NOMO-1 treated with DMSO at 0.1 percent for 48 hours (cell line): Measurements from ENCODE around the gene COG4.
"Not testable (repeated sequence)": the region's sequence is repeated elsewhere in the genome, so short reads cannot be mapped to it uniquely, and the experiment has no call there.

Source experiments
- DNase-seq: peaks from one replicate; lab custom pipeline; 2025; ENCODE audit not compliant: unreplicated experiment; lab: John Stamatoyannopoulos, UW

Gene COG4

GRCh38 chr16:70523076-70523742 is at the start of gene COG4:
TSS of gene COG4 (minus strand) at chr16:70523554. CDS start at chr16:70523543, 11 bp downstream.
- DNase-seq = peak; percentile 85

GRCh38 chr16:70572926-70573270 is 49.5 kb upstream of the COG4 start:
- DNase-seq = no peak

GRCh38 chr16:70572050-70572925 is 48.9 kb upstream of the COG4 start:
- no peak for DNase-seq

DNA sequence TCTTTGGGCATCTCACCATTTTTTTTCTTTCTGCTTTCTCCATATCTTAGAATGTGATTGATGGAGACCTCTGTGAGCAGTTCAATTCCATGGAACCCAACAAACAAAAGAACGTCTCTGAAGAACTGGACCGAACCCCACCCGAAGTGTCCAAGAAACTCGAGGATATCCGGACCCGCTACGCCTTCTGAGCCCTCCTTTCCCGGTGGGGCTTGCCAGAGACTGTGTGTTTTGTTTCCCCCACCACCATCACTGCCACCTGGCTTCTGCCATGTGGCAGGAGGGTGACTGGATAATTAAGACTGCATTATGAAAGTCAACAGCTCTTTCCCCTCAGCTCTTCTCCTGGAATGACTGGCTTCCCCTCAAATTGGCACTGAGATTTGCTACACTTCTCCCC is 48.3 kb upstream of the COG4 start:
- no peak for DNase-seq

GRCh38 chr16:70570967-70571570 is 47.7 kb upstream of the COG4 start:
- DNase-seq = no peak

- no peak for DNase-seq
Measured at GRCh38 chr16:70569752-70570151, 46.4 kb upstream of the COG4 start.

- DNase-seq = no peak
Measured at GRCh38 chr16:70568601-70569237, 45.4 kb upstream of the COG4 start.

DNA sequence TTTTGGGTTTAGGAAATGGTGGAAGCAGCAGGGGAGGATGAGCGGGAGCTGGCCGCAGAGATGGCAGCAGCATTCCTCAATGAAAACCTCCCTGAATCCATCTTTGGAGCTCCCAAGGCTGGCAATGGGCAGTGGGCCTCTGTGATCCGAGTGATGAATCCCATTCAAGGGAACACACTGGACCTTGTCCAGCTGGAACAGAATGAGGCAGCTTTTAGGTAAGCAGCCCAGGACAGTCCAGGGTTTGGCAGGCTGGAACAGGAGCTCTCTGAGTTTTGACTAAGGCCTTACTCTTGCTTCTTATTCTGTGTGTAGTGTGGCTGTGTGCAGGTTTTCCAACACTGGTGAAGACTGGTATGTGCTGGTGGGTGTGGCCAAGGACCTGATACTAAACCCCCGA is 41.7 kb upstream of the COG4 start:
- no peak for DNase-seq

DNA sequence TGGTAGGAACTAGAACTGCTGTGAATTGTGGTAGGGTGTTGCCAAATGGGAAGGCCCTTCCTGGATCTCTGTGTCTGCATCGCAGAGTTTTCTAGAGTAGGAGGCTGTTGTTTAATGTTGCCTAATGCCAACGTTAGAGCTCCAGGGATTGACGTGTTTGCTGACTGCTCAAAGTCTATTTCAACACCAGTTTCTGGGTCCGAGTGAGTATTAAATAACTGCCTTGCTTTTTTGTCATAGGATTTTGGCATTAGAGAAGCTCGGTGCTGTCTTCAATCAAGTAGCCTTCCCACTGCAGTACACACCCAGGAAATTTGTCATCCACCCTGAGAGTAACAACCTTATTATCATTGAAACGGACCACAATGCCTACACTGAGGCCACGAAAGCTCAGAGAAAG is 40.3 kb upstream of the COG4 start:
- DNase-seq = no peak

DNA sequence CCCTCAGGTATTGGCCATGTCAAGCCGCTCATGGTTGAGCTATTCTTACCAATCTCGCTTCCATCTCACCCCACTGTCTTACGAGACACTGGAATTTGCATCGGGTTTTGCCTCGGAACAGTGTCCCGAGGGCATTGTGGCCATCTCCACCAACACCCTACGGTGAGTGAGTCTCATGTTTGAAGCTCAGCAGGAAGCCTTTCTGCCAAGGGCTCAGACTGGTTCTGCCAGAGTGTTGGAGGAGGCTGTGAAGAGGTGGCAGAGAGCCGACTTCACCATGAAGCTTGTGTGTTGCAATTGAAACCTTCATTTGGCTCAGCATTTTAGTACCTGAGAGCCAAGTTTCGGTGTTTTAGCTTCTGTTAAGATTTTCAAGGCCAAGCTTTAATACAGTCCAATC is 38.3 kb upstream of the COG4 start:
- DNase-seq = no peak

- DNase-seq = no peak
Measured at GRCh38 chr16:70556063-70556462, 32.7 kb upstream of the COG4 start.

GRCh38 chr16:70553645-70554044 is 30.3 kb upstream of the COG4 start:
- no peak for DNase-seq

DNA sequence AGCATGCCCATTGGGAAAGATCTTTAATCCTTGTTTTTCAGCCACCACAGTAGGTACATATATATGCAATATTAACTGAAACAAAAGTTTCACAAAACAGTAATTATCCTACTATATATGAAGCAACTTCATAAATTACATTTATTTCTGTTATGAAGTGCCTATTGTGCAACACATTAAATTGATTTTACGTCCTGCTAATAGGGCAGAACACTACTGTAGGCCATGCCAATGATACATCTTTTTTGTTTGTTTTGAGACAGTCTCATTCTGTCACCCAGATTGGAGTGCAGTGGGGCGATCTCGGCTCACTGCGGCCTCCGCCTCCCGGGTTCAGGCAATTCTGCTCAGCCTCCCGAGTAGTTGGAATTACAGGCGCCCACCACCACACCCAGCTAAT is 29.3 kb upstream of the COG4 start:
- no peak for DNase-seq

DNA sequence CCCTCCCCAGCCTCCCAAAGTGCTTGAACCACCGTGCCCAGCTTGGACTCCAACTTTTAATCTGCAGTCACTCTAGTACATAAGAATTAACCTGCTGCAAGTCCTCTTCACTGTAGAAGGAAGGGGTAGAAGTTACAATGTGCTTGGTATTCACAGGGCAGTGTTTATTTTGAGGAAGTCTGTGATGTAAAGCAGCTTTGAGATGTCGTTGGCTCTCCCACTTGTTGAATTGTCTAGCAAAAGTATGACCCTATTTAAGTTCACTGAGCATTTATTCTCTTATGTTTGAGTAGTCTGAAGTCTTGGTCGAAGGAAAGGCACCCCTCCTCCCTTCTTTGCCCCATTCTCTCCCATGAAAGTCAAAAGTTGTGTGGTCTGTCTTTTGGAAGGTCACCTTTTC is 28.4 kb upstream of the COG4 start:
- no peak for DNase-seq

DNA sequence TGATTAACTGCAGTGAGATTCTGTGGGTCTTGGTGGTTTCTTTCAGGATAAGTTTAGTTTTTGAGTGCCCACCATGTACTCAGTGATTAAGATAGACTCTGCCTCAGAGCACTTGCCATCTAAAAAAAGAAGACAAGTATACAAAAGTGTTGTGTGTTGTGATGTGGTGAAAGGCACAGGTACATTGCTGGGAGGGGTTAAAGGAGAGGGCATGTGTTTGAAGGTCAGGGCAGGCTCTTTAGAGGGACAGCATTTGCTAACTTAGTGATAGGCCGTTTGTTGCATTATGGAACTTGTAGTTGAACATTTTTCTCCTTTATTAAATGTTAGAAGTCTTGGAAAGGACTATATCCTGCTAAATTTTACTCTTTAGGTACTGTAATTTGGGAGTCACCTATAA is 26.7 kb upstream of the COG4 start:
- DNase-seq = no peak

- DNase-seq = no peak
Measured at GRCh38 chr16:70548936-70549335, 25.6 kb upstream of the COG4 start.

DNA sequence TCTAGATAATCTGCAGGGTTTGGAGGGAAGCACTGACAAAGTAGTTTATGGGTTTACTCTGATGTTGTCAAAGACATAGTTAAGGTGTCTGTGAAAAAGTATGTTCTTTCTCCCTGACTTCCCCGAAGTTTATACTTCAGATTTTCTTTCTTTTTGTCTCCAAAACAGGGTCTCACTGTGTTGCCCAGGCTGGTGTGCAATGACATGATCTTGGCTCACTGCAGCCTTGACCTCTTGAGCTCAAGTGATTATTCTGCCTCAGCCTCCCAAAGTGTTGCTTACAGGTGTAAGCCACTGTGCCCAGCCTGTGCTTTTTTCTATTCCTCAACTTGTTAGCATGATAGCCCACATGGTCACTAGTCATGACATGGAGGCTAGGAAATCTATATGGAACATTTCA is 21.2 kb upstream of the COG4 start:
- no peak for DNase-seq

DNA sequence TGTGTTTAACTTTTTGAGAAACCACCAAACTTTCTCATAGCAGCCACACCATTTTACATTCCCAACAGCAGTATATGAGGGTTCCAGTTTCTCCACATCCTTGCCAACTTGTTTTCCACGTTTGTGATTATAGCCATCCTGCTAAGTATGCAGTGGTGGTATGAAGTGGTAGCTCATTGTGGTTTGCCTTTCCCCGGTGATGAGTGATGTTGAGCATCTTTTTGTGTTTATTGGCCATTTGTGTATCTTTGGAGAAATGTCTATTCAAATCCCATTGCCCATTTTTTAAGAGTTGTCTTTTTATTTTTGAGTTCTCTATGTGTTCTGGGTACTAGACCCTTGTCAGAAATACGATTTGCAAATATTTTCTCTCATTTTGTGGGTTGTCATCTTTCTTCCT is 17.6 kb upstream of the COG4 start:
- DNase-seq = no peak

DNA sequence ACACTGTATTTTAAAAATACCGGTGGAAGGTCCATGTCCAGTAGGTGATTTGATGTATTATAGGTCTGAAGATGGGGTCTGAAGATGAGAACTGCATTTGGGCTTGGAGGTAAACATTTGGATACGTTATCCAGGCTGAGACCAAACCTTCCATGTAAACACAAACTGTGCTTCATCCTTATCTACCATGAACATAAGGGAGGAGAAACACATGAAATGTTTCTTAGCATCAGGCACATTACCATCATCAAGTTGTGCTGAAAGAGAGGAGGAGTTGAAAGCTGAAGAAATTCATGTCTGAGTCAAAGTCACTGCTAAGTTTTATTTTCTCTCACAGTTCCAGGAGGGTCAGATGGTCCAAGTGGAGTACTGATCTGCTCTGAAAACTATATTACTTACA is 11.6 kb upstream of the COG4 start:
- no peak for DNase-seq

- not testable (repeated sequence) for DNase-seq
Measured at GRCh38 chr16:70529954-70530353, 6.6 kb upstream of the COG4 start.

DNA sequence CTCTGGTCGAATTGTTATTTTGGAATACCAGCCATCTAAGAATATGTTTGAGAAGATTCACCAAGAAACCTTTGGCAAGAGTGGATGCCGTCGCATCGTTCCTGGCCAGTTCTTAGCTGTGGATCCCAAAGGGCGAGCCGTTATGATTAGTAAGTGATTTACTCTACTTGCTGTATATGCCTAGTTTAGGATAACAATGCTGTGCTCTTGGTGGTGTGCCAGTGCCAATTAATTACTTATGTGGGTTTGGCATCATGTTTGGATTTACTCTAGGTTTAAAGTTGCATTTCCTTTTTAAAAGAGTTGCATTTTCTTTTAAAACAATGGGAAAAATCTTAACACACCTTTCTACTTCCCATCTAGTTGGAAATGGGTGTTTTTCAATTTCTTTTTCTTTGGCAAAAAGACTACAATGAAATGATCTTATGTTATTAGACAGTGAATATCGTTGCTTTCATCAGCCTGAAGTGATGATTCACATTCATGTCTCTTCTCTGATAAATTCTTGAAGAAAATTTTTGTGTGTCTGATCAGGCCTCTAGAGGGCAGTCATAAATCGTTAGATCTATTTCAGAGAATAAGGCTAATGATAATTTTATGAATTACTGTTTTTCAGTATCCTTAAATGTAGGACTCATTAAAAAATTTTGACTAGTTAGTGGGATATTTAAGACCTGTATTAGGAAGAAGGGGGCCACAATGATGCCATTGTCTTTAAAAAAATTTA is 5.9 kb upstream of the COG4 start:
- peak; percentile 36 for DNase-seq
